GM12892 (cell line): ENCODE results near the gene TMCC3.

Experiments used
- POLR2A ChIP-seq: IDR thresholded peaks from 2 replicates; pipeline ENCODE4 v1.6.1; 2011; ENCODE audit warnings: low read depth, low read length, control low read depth
- POLR2AphosphoS5 ChIP-seq: IDR thresholded peaks from 2 replicates; pipeline ENCODE4 v1.6.1; 2011; ENCODE audit warnings: low read depth, low read length, control low read depth

DNA sequence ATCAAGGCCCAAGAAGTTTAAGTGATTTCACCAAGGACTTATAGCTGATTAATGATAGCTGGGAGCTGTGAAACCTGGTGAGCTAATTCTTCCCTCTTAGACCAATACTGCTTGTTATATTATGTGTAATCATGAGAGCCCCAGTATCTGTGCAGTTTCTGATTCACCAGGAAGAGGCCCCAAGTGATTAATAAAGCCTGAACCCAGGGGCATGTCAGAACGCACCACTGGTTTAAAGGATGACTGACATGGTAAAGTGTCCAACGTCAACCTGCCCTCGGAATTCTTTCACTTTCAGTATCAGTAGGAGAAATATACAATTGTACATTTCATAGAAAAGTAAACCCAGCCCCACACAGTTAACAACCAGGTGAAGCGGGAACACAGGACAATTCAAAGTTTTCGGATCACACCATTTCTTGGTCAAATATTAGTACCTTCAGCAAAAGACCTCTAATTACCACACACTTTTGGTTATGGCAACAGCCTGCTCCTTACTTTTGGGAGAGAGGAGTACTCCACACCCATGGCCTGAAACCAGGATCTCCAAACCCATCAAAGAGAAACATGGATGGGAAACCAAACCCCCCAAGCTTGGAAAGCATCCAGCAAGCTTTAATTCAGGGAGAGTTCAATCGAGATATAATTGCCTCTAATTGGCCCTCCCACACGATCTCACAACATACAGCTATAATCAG lies 28.5 kb downstream of the TMCC3 start:
- TF ChIP-seq POLR2AphosphoS5 = no peak
- no peak for TF ChIP-seq POLR2A
